K562 (cell line): Measurements from ENCODE around the gene UBA3. TPM values are rescaled to one million over a fixed set of nuclear protein-coding genes. Genes with fewer than 3 reads are reported as not detected.

Source experiments
- ATAC-seq: fragments of 200-7000 bp; cut with Tn5 transposase; 3 replicates; pipeline ENCODE4 v1.9.1; 2020; ENCODE audit warnings: moderate library complexity
- BruUV-seq: library from RNA; stranded (reverse); fragments of 400-500 nt; replicated peaks from 2 replicates; lab custom pipeline; 2021; lab: Mats Ljungman, UMichigan
- CTCF ChIA-PET: fragments of 300-600 bp; formaldehyde crosslinking; extraction: SDS; loops from one replicate; lab custom pipeline; 2021; ENCODE audit warnings: low intra/inter-chr PET ratio; lab: Yijun Ruan, JAX
- POLR2A ChIA-PET: fragments of 300-600, 350-650 bp; sonication (Branson Sonifier 250); formaldehyde crosslinking; extraction: SDS; loops from one replicate; lab custom pipeline; 2021; ENCODE audit warnings: antibody characterized with exemption, inconsistent platforms; lab: Yijun Ruan, JAX
- DNase-seq, 4 experiments: peaks; one replicate each; pipeline versions ENCODE4 v3.0.0 to v3.0.0-alpha.2; 2011 to 2018; ENCODE audit warnings: low spot score in 3 of 4, mixed read lengths in 3 of 4; ENCODE audit errors: extremely low read depth in 1 of 4
- FAIRE-seq: peaks from 2 replicates; lab custom pipeline; 2011; peaks lifted over from hg19 to GRCh38; lab: Jason Lieb, UNC
- H2AFZ ChIP-seq: 2 replicates; pipeline ENCODE4 v1.6.0; 2011; ENCODE audit warnings: low read depth, low read length, control low read depth, inconsistent platforms
- H3K27ac ChIP-seq: fragments of 200-600 bp; 3 replicates; pipeline ENCODE4 v1.8.0; 2011; ENCODE audit warnings: low read depth, mild to moderate bottlenecking, control low read depth, inconsistent platforms, low read length, moderate library complexity, mixed read lengths; ENCODE audit errors: extremely low read depth
- H3K27me3 ChIP-seq, 2 experiments: fragments of 300-600 bp in 1 of 2; 2 replicates in 1 of 2; 3 replicates in 1 of 2; pipeline versions ENCODE4 v1.6.0 to v1.8.0; 2011; ENCODE audit warnings: inconsistent platforms in 2 of 2, low read length in 2 of 2, mild to moderate bottlenecking in 1 of 2, mixed read lengths in 1 of 2, moderate library complexity in 1 of 2; ENCODE audit not compliant: control insufficient read depth in 2 of 2, insufficient read depth in 2 of 2
- H3K36me3 ChIP-seq: fragments of 300-600 bp; 3 replicates; pipeline ENCODE4 v1.8.0; 2011; ENCODE audit warnings: mild to moderate bottlenecking, low read length, inconsistent platforms; ENCODE audit not compliant: control insufficient read depth, insufficient read depth
- H3K4me1 ChIP-seq, 2 experiments: fragments of 200-600 bp in 1 of 2; replicated peaks in 1 of 2; 2 replicates in 1 of 2; 3 replicates in 1 of 2; pipeline versions ENCODE4 v1.5.1 to v1.8.0; 2011; ENCODE audit warnings: inconsistent platforms in 2 of 2, low read length in 2 of 2, mild to moderate bottlenecking in 1 of 2, mixed read lengths in 1 of 2, moderate library complexity in 1 of 2; ENCODE audit not compliant: control insufficient read depth in 2 of 2, insufficient read depth in 2 of 2
- H3K4me2 ChIP-seq: 2 replicates; pipeline ENCODE4 v1.6.1; 2011; ENCODE audit warnings: low read length, control low read depth, inconsistent platforms, mixed read lengths; ENCODE audit not compliant: insufficient read depth
- H3K4me3 ChIP-seq: fragments of 200-600 bp; sonication (generic), shearing (Covaris generic); 2 replicates; pipeline ENCODE4 v1.5.1; 2016; ENCODE audit warnings: control low read depth, inconsistent platforms
- H3K79me2 ChIP-seq: fragments of 200-600 bp; 3 replicates; pipeline ENCODE4 v1.8.0; 2011; ENCODE audit warnings: low read length, inconsistent platforms; ENCODE audit not compliant: control insufficient read depth, insufficient read depth
- H3K9ac ChIP-seq, 2 experiments: 2 replicates each; pipeline versions ENCODE4 v1.6.0 to v1.6.1; 2011; ENCODE audit warnings: low read depth in 2 of 2, low read length in 2 of 2, control low read depth in 1 of 2, inconsistent platforms in 1 of 2, mild to moderate bottlenecking in 1 of 2, mixed read lengths in 1 of 2; ENCODE audit not compliant: insufficient read depth in 1 of 2
- H3K9me1 ChIP-seq: one replicate; pipeline ENCODE4 v1.6.0; 2011; ENCODE audit warnings: inconsistent platforms, mild to moderate bottlenecking, low read length, moderate library complexity; ENCODE audit not compliant: control insufficient read depth, insufficient read depth
- H3K9me3 ChIP-seq: replicated peaks from 2 replicates; pipeline ENCODE4 v1.5.1; 2011; ENCODE audit warnings: low read depth, low read length, inconsistent platforms; ENCODE audit not compliant: control insufficient read depth, insufficient read depth
- H4K20me1 ChIP-seq: replicated peaks from 2 replicates; pipeline ENCODE4 v1.6.1; 2011; ENCODE audit warnings: low read length, inconsistent platforms, mixed read lengths; ENCODE audit not compliant: control insufficient read depth, insufficient read depth
- FOXK2 ChIP-seq, 2 experiments: fragments of 450-650 bp; IDR thresholded peaks in 1 of 2; conservative IDR thresholded peaks in 1 of 2; 2 replicates each; pipeline ENCODE4 v1.6.1; 2016; ENCODE audit warnings: low read depth in 2 of 2, mild to moderate bottlenecking in 1 of 2
- MCM7 ChIP-seq, 2 experiments: fragments of 450-650 bp; IDR thresholded peaks; 2 replicates each; pipeline ENCODE4 v1.6.1; 2016 to 2018
- TBL1XR1 ChIP-seq, 2 experiments: IDR thresholded peaks; 2 replicates each; pipeline ENCODE4 v1.6.1; 2012; ENCODE audit warnings: improper control_type of control experiment in 2 of 2, low read length in 2 of 2, mild to moderate bottlenecking in 1 of 2
- XRCC3 ChIP-seq: fragments of 450-650 bp; IDR thresholded peaks from 2 replicates; pipeline ENCODE4 v1.6.1; 2017; ENCODE audit warnings: mild to moderate bottlenecking, moderate library complexity
- ZKSCAN3 ChIP-seq: fragments of 250-450 bp; sonication (Bioruptor Pico); IDR thresholded peaks from 2 replicates; pipeline ENCODE4 v1.4.0; 2020
- ZNF134 ChIP-seq: fragments of 250-450 bp; sonication (Bioruptor Pico); conservative IDR thresholded peaks from 2 replicates; pipeline ENCODE4 v1.4.0; 2020
- ZNF551 ChIP-seq: fragments of 250-450 bp; sonication (Bioruptor Pico); IDR thresholded peaks from 2 replicates; pipeline ENCODE4 v1.5.0; 2021; ENCODE audit warnings: mild to moderate bottlenecking, moderate library complexity
- ZNF764 ChIP-seq: fragments of 250-450 bp; sonication (Bioruptor Pico); IDR thresholded peaks from 2 replicates; pipeline ENCODE4 v1.4.0; 2020; ENCODE audit warnings: low read depth, mild to moderate bottlenecking, moderate library complexity
- WGBS: fragments of 100-300 bp; shearing (Covaris generic); methylation state at CpG from one replicate; pipeline ENCODE4 v1.1.6; 2016; ENCODE audit warnings: low coverage, mixed read lengths; ENCODE audit not compliant: insufficient coverage; ENCODE audit errors: missing lambda C conversion rate; 5-methylcytosine and 5-hydroxymethylcytosine counted together
- in situ Hi-C: fragments of 300-500 bp; cut with MboI; formaldehyde crosslinking; loops from 4 replicates; pipeline ENCODE4 v1.15.0; 2018; ENCODE audit warnings: inconsistent platforms, mixed read lengths
- intact Hi-C: fragments of 100-400 bp; cut with micrococcal nuclease; formaldehyde crosslinking; loops from 2 replicates; pipeline ENCODE4 v1.14.2; 2022
- polyA plus RNA-seq, 8 experiments: library from polyadenylated mRNA; depleted of rRNA in 4 of 8; stranded (reverse) in 5 of 8; unstranded in 3 of 8; fragments of >200 nt; fragmentation: Nextera tagmentation in 2 of 8; fragmentation: Illumina TruSeq in 1 of 8; extraction: Ambion mirVana in 2 of 8; extraction: Trizol in 1 of 8; gene quantifications; 2 replicates each; pipeline versions ENCODE4 v1.2.1 to v1.2.3, GENCODE V29; 2011 to 2014; ENCODE audit warnings: inconsistent platforms in 1 of 8, missing spikeins in 1 of 8
- total RNA-seq, 7 experiments: library from RNA; depleted of rRNA in 6 of 7; stranded (reverse); fragments of >200 nt in 6 of 7; fragmentation: Illumina TruSeq in 2 of 7; extraction: Trizol in 2 of 7; gene quantifications; 2 replicates each; pipeline versions ENCODE4 v1.2.1 to v1.2.3, GENCODE V29; 2011 to 2021; ENCODE audit warnings: low replicate concordance in 1 of 7
- TF ChIP-seq, protein P1 (sequence below): fragments of 450-650 bp; IDR thresholded peaks from 2 replicates; pipeline ENCODE4 v1.6.1; 2017; ENCODE audit warnings: antibody characterized with exemption, mild to moderate bottlenecking
- TF ChIP-seq, protein P2 (sequence below): fragments of 250-450 bp; sonication (Bioruptor Pico); IDR thresholded peaks from 2 replicates; pipeline ENCODE4 v1.8.0; 2022; ENCODE audit warnings: inconsistent platforms, mild to moderate bottlenecking, moderate library complexity, borderline replicate concordance
- TF ChIP-seq, protein P3 (sequence below): sonication (generic); IDR thresholded peaks from 2 replicates; pipeline ENCODE4 v1.6.1; 2016

UBA3 gene
- total and polyA plus RNA-seq, 9 of the 15 experiments (the other 6 are each of a cell fraction or from before 2014, with no cell fraction given) = 23.2 to 80.0 (median 38.6) TPM

DNA sequence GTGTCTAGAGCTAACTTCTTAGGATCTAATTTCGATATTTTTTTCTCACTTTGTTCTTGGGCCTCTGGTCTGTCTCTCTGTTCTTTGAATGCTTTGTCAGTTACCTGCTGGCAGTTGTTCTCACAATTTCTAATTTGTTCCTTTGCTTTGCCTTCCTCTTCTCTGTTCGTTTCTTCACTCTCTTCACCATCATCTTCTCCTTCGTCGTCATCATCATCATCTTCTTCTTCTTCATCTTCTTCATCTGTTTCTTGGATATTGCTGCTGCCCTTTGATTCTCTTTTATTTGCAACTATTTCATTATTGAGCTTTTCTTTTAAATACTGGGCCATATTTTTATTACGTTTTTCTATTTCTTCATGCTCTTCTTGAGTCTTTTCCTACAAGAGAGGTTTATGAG, 39.5 kb upstream of the UBA3 start:
- POLR2A ChIA-PET = interaction anchor here (0.9 kb wide), 1 partner anchor 13 kb away, joined by 3 read pairs; no protein-coding TSS in a partner anchor
- WGBS = 2% methylated on average over 4 of the region's 5 CpGs
- H3K79me2 ChIP-seq = no peaks in the 10 kb centered on the region
- intact Hi-C loops (loop anchor here (2.0 kb wide), 1 partner anchor 187 kb away; no protein-coding TSS in a partner anchor), in situ Hi-C loops (no loop called here)
- H3K27me3 ChIP-seq = no peaks in the 10 kb centered on the region
- CTCF ChIA-PET = no interaction called here
- H3K36me3 ChIP-seq = no peaks in the 10 kb centered on the region
- no TSS peak for BruUV-seq
- H2AFZ ChIP-seq = no peak overlapping the region
- H3K9me1 ChIP-seq = no peaks in the 10 kb centered on the region
- H3K4me2 ChIP-seq = no peak overlapping the region
- no peak overlapping the region for H3K9ac ChIP-seq
- ATAC-seq = no peak
- no peaks in the 10 kb centered on the region; a peak in 1 of 5 replicates for H3K4me1 ChIP-seq
- no peak overlapping the region for H3K27ac ChIP-seq
- TF ChIP-seq TBL1XR1 (IDR thresholded peaks at IDR 0.05; ENCODE audit: low read length in 2 of 2) (no peak), XRCC3 (no peak), ZNF764 (no peak), ZNF134 (CRISPR knock-in tag) (no peak), MCM7 (IDR thresholded peaks at IDR 0.05) (no peak), ZNF551 (no peak), ZKSCAN3 (CRISPR knock-in tag) (no peak), FOXK2 (conservative IDR thresholded peaks at IDR 0.05 in 1 of 2, IDR thresholded peaks at IDR 0.05 in 1 of 2; ENCODE audit: low read depth in 2 of 2) (no peak)
- TF ChIP-seq, protein P1, sequence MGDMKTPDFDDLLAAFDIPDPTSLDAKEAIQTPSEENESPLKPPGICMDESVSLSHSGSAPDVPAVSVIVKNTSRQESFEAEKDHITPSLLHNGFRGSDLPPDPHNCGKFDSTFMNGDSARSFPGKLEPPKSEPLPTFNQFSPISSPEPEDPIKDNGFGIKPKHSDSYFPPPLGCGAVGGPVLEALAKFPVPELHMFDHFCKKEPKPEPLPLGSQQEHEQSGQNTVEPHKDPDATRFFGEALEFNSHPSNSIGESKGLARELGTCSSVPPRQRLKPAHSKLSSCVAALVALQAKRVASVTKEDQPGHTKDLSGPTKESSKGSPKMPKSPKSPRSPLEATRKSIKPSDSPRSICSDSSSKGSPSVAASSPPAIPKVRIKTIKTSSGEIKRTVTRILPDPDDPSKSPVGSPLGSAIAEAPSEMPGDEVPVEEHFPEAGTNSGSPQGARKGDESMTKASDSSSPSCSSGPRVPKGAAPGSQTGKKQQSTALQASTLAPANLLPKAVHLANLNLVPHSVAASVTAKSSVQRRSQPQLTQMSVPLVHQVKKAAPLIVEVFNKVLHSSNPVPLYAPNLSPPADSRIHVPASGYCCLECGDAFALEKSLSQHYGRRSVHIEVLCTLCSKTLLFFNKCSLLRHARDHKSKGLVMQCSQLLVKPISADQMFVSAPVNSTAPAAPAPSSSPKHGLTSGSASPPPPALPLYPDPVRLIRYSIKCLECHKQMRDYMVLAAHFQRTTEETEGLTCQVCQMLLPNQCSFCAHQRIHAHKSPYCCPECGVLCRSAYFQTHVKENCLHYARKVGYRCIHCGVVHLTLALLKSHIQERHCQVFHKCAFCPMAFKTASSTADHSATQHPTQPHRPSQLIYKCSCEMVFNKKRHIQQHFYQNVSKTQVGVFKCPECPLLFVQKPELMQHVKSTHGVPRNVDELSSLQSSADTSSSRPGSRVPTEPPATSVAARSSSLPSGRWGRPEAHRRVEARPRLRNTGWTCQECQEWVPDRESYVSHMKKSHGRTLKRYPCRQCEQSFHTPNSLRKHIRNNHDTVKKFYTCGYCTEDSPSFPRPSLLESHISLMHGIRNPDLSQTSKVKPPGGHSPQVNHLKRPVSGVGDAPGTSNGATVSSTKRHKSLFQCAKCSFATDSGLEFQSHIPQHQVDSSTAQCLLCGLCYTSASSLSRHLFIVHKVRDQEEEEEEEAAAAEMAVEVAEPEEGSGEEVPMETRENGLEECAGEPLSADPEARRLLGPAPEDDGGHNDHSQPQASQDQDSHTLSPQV = no peak
- TF ChIP-seq, protein P2, sequence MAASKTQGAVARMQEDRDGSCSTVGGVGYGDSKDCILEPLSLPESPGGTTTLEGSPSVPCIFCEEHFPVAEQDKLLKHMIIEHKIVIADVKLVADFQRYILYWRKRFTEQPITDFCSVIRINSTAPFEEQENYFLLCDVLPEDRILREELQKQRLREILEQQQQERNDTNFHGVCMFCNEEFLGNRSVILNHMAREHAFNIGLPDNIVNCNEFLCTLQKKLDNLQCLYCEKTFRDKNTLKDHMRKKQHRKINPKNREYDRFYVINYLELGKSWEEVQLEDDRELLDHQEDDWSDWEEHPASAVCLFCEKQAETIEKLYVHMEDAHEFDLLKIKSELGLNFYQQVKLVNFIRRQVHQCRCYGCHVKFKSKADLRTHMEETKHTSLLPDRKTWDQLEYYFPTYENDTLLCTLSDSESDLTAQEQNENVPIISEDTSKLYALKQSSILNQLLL (CRISPR knock-in tag) = no peak
- TF ChIP-seq, protein P3, sequence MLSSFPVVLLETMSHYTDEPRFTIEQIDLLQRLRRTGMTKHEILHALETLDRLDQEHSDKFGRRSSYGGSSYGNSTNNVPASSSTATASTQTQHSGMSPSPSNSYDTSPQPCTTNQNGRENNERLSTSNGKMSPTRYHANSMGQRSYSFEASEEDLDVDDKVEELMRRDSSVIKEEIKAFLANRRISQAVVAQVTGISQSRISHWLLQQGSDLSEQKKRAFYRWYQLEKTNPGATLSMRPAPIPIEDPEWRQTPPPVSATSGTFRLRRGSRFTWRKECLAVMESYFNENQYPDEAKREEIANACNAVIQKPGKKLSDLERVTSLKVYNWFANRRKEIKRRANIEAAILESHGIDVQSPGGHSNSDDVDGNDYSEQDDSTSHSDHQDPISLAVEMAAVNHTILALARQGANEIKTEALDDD = no peak
- TF ChIP-seq, all 486 proteins: peak for 0
- no peaks in the 10 kb centered on the region for H4K20me1 ChIP-seq
- no peak overlapping the region for H3K4me3 ChIP-seq
- DNase-seq (no peak), FAIRE-seq (no peak)
- no peaks in the 10 kb centered on the region for H3K9me3 ChIP-seq
